OCI-LY1 (cell line): ENCODE data around the gene CCDC28A.

Source experiments
- H2AFZ ChIP-seq: fragments of 200-600 bp; sonication (generic), shearing (Covaris generic); 2 replicates; pipeline ENCODE4 v1.6.0; 2014; ENCODE audit warnings: antibody characterized with exemption, mild to moderate bottlenecking, low read length
- H3F3A ChIP-seq: fragments of 200-600 bp; sonication (generic), shearing (Covaris generic); 2 replicates; pipeline ENCODE4 v1.6.0; 2014; ENCODE audit warnings: mild to moderate bottlenecking, antibody characterized with exemption, low read length, moderate library complexity; ENCODE audit not compliant: insufficient read depth
- H3K27ac ChIP-seq: fragments of 200-600 bp; sonication (generic); 2 replicates; pipeline ENCODE4 v1.5.1; 2014; ENCODE audit warnings: low read length, mixed run types, mild to moderate bottlenecking, low read depth; ENCODE audit not compliant: poor library complexity, severe bottlenecking
- H3K27me3 ChIP-seq: fragments of 200-600 bp; sonication (generic); 2 replicates; pipeline ENCODE4 v1.6.0; 2014; ENCODE audit warnings: antibody characterized with exemption, mild to moderate bottlenecking, low read length, moderate library complexity; ENCODE audit not compliant: insufficient read depth
- H3K36me3 ChIP-seq: fragments of 200-600 bp; sonication (generic); 2 replicates; pipeline ENCODE4 v1.6.1; 2014; ENCODE audit warnings: mild to moderate bottlenecking, antibody characterized with exemption, low read length, moderate library complexity, mixed read lengths; ENCODE audit not compliant: insufficient read depth
- H3K4me1 ChIP-seq: fragments of 200-600 bp; sonication (generic); 2 replicates; pipeline ENCODE4 v1.5.1; 2014; ENCODE audit warnings: mild to moderate bottlenecking, low read length, moderate library complexity; ENCODE audit not compliant: insufficient read depth, severe bottlenecking
- H3K4me2 ChIP-seq: fragments of 200-600 bp; sonication (generic), shearing (Covaris generic); 2 replicates; pipeline ENCODE4 v1.6.1; 2014; ENCODE audit warnings: low read length
- H3K4me3 ChIP-seq: fragments of 200-600 bp; sonication (generic); 2 replicates; pipeline ENCODE4 v1.5.1; 2014; ENCODE audit warnings: low read length, low read depth, mild to moderate bottlenecking, mixed read lengths; ENCODE audit not compliant: poor library complexity, severe bottlenecking
- H3K79me2 ChIP-seq: fragments of 200-600 bp; shearing (Covaris generic); 2 replicates; pipeline ENCODE4 v1.6.1; 2016; ENCODE audit warnings: mixed run types, low read length, mixed read lengths; ENCODE audit not compliant: insufficient read depth
- H3K9ac ChIP-seq: fragments of 200-600 bp; sonication (generic), shearing (Covaris generic); 2 replicates; pipeline ENCODE4 v1.6.1; 2014; ENCODE audit warnings: mild to moderate bottlenecking, low read length, mixed read lengths
- H3K9me2 ChIP-seq: fragments of 200-600 bp; sonication (generic), shearing (Covaris generic); 2 replicates; pipeline ENCODE4 v1.6.1; 2014; ENCODE audit warnings: low read depth, mild to moderate bottlenecking, low read length, mixed read lengths
- H3K9me3 ChIP-seq: fragments of 200-600 bp; shearing (Covaris generic); 2 replicates; pipeline ENCODE4 v1.6.1; 2014; ENCODE audit warnings: low read length, mixed read lengths
- H4K20me1 ChIP-seq: fragments of 200-600 bp; sonication (generic), shearing (Covaris generic); 2 replicates; pipeline ENCODE4 v1.6.0; 2016; ENCODE audit warnings: mild to moderate bottlenecking, low read length; ENCODE audit not compliant: insufficient read depth
- CTCF ChIP-seq: fragments of 200-600 bp; sonication (generic), shearing (Covaris generic); IDR thresholded peaks from 2 replicates; pipeline ENCODE4 v1.5.1; 2017; ENCODE audit warnings: mild to moderate bottlenecking, antibody characterized with exemption, low read length, moderate library complexity, mixed read lengths
- EZH2 ChIP-seq: fragments of 200-600 bp; sonication (generic), shearing (Covaris generic); IDR thresholded peaks from 2 replicates; pipeline ENCODE4 v1.8.0; 2017; ENCODE audit warnings: borderline replicate concordance, mixed run types, mild to moderate bottlenecking, antibody characterized with exemption, low read length, moderate library complexity, mixed read lengths

Gene CCDC28A

GRCh38 chr6:138785980-138786379 lies 12.4 kb downstream of the CCDC28A start:
- H3K9me3 ChIP-seq, result no peaks in the 10 kb centered on the region
- no peak overlapping the region for H3K4me2 ChIP-seq
- H3K27me3 ChIP-seq, result no peaks in the 10 kb centered on the region
- H3K79me2 ChIP-seq, result no peaks in the 10 kb centered on the region
- no peak overlapping the region for H2AFZ ChIP-seq
- no peak overlapping the region for H3K4me3 ChIP-seq
- no peaks in the 10 kb centered on the region for H4K20me1 ChIP-seq
- no peak overlapping the region for H3K27ac ChIP-seq
- no peaks in the 10 kb centered on the region for H3K4me1 ChIP-seq
- H3K9me2 ChIP-seq, result no peaks in the 10 kb centered on the region
- no peaks in the 10 kb centered on the region for H3F3A ChIP-seq
- peaks cover 19% of the 10 kb centered on the region; the same call in 1 of the 2 replicates for H3K36me3 ChIP-seq
- TF ChIP-seq EZH2 (no peak), CTCF (no peak)
- H3K9ac ChIP-seq, result no peak overlapping the region

GRCh38 chr6:138787138-138787537 lies 13.6 kb downstream of the CCDC28A start:
- Histone ChIP-seq H3K79me2 (no peaks in the 10 kb centered on the region), H3K9me2 (no peaks in the 10 kb centered on the region), H3K9me3 (no peaks in the 10 kb centered on the region), H3K4me1 (no peaks in the 10 kb centered on the region), H3K27ac (no peak overlapping the region), H3K27me3 (no peaks in the 10 kb centered on the region), H3K36me3 (peaks cover 13% of the 10 kb centered on the region; the same call in 1 of the 2 replicates), H4K20me1 (no peaks in the 10 kb centered on the region), H3F3A (no peaks in the 10 kb centered on the region), H3K9ac (no peak overlapping the region), H3K4me2 (no peak overlapping the region), H2AFZ (no peak overlapping the region), H3K4me3 (no peak overlapping the region)
- TF ChIP-seq EZH2 (no peak), CTCF (no peak)

- TF ChIP-seq EZH2, result no peak
- no peak for TF ChIP-seq CTCF
- Histone ChIP-seq H3K4me2 (no peak within 1 kb of the TSS), H3K9ac (no peak within 1 kb of the TSS), H3K9me3 (no peaks in the 10 kb centered on the region), H3K27ac (no peak within 1 kb of the TSS), H3K4me1 (no peaks in the 10 kb centered on the region), H3K79me2 (no peaks in the 10 kb centered on the region), H4K20me1 (no peaks in the 10 kb centered on the region), H3K36me3 (no peaks in the 10 kb centered on the region), H3F3A (no peaks in the 10 kb centered on the region), H3K4me3 (no peak within 1 kb of the TSS), H2AFZ (no peak within 1 kb of the TSS), H3K9me2 (no peaks in the 10 kb centered on the region), H3K27me3 (no peaks in the 10 kb centered on the region)
Measured at GRCh38 chr6:138795809-138796603, 22.4 kb downstream of the CCDC28A start, which contains the start of gene ECT2L. Gene ECT2L (plus strand): TSS chr6:138796087. CDS start chr6:138813275, 17,188 bp downstream.
